GM23338 (cell line): Measurements from ENCODE around the gene SCAPER. TPM values are rescaled to one million over a fixed set of nuclear protein-coding genes. Genes with fewer than 3 reads are reported as not detected.

ENCODE experiments used
- ATAC-seq: fragments of 200-7000 bp; cut with Tn5 transposase; 3 replicates; pipeline ENCODE4 v1.9.1; 2020
- DNase-seq: peaks from one replicate; pipeline ENCODE4 v3.0.0-alpha.2; 2015; ENCODE audit warnings: low spot score
- H2AFZ ChIP-seq: fragments of 200-600 bp; sonication (generic); 2 replicates; pipeline ENCODE4 v1.8.0; 2016; ENCODE audit warnings: antibody characterized with exemption, mild to moderate bottlenecking, moderate library complexity
- H3F3A ChIP-seq: fragments of 200-600 bp; sonication (generic); replicated peaks from 2 replicates; pipeline ENCODE4 v1.8.0; 2017; ENCODE audit warnings: antibody characterized with exemption, mixed run types, low read depth
- H3K27ac ChIP-seq: fragments of 200-600 bp; sonication (generic); 2 replicates; pipeline ENCODE4 v1.6.1; 2016; ENCODE audit warnings: low read depth
- H3K27me3 ChIP-seq: fragments of 200-600 bp; sonication (generic); 2 replicates; pipeline ENCODE4 v1.8.0; 2016; ENCODE audit warnings: mild to moderate bottlenecking, mixed run types, moderate library complexity; ENCODE audit not compliant: insufficient read depth
- H3K36me3 ChIP-seq: fragments of 200-600 bp; sonication (generic); 2 replicates; pipeline ENCODE4 v1.8.0; 2016; ENCODE audit warnings: mild to moderate bottlenecking; ENCODE audit not compliant: insufficient read depth
- H3K4me1 ChIP-seq: fragments of 200-600 bp; sonication (generic); 2 replicates; pipeline ENCODE4 v1.8.0; 2016; ENCODE audit warnings: mild to moderate bottlenecking, moderate library complexity; ENCODE audit not compliant: insufficient read depth
- H3K4me2 ChIP-seq: fragments of 200-600 bp; sonication (generic); 2 replicates; pipeline ENCODE4 v1.7.1; 2017; ENCODE audit warnings: mixed run types
- H3K4me3 ChIP-seq: fragments of 200-600 bp; sonication (generic); 2 replicates; pipeline ENCODE4 v1.6.1; 2016; ENCODE audit warnings: mixed run types
- H3K79me2 ChIP-seq: fragments of 200-600 bp; sonication (generic); replicated peaks from 2 replicates; pipeline ENCODE4 v1.8.0; 2017; ENCODE audit warnings: mild to moderate bottlenecking; ENCODE audit not compliant: insufficient read depth
- H3K9me2 ChIP-seq: fragments of 200-600 bp; sonication (generic); 2 replicates; pipeline ENCODE4 v1.8.0; 2017; ENCODE audit not compliant: insufficient read depth
- H4K20me1 ChIP-seq: fragments of 200-600 bp; sonication (generic); replicated peaks from 2 replicates; pipeline ENCODE4 v1.8.0; 2017; ENCODE audit warnings: mild to moderate bottlenecking; ENCODE audit not compliant: insufficient read depth
- H3K27ac Mint-ChIP-seq: 2 replicates; pipeline ENCODE4 v1.8.0; 2020; ENCODE audit warnings: inconsistent platforms, mild to moderate bottlenecking, moderate library complexity, mixed read lengths
- H3K27me3 Mint-ChIP-seq: 3 replicates; pipeline ENCODE4 v1.8.0; 2022; ENCODE audit warnings: low read depth, mild to moderate bottlenecking, moderate library complexity, mixed read lengths, inconsistent platforms; ENCODE audit not compliant: insufficient read depth, poor library complexity
- H3K36me3 Mint-ChIP-seq: 3 replicates; pipeline ENCODE4 v1.8.0; 2021; ENCODE audit warnings: low read depth, mild to moderate bottlenecking, inconsistent platforms, moderate library complexity, mixed read lengths
- H3K4me1 Mint-ChIP-seq: 3 replicates; pipeline ENCODE4 v1.8.0; 2020; ENCODE audit warnings: mild to moderate bottlenecking, inconsistent platforms, mixed read lengths
- H3K4me3 Mint-ChIP-seq: 3 replicates; pipeline ENCODE4 v1.8.0; 2021; ENCODE audit warnings: moderate library complexity, mild to moderate bottlenecking, inconsistent platforms, mixed read lengths
- H3K9me3 Mint-ChIP-seq: 3 replicates; pipeline ENCODE4 v1.8.0; 2020; ENCODE audit warnings: moderate library complexity, mild to moderate bottlenecking, inconsistent platforms, mixed read lengths
- CREB1 ChIP-seq: fragments of 250-450 bp; sonication (Bioruptor Pico); IDR thresholded peaks from 2 replicates; pipeline ENCODE4 v1.5.0; 2020; ENCODE audit warnings: low read depth, mild to moderate bottlenecking, moderate library complexity
- EZH2 ChIP-seq: fragments of 200-600 bp; sonication (generic); IDR thresholded peaks from one replicate; pipeline ENCODE4 v1.8.0; 2017; ENCODE audit warnings: antibody characterized with exemption, mild to moderate bottlenecking, low read depth; ENCODE audit not compliant: unreplicated experiment
- EZH2phosphoT487 ChIP-seq: fragments of 200-600 bp; sonication (generic); IDR thresholded peaks from one replicate; pipeline ENCODE4 v1.8.1; 2018; ENCODE audit warnings: antibody characterized with exemption; ENCODE audit not compliant: unreplicated experiment
- JUNB ChIP-seq: IDR thresholded peaks from one replicate; pipeline ENCODE4 v1.6.1; 2016; ENCODE audit warnings: antibody characterized with exemption; ENCODE audit not compliant: unreplicated experiment
- NANOG ChIP-seq: IDR thresholded peaks from 2 replicates; pipeline ENCODE4 v1.6.1; 2016; ENCODE audit warnings: antibody characterized with exemption, borderline replicate concordance
- POLR2AphosphoS5 ChIP-seq: IDR thresholded peaks from 2 replicates; pipeline ENCODE4 v1.6.1; 2016; ENCODE audit warnings: antibody characterized with exemption, low read depth
- REST ChIP-seq: IDR thresholded peaks from one replicate; pipeline ENCODE4 v1.6.1; 2018; ENCODE audit warnings: antibody characterized with exemption; ENCODE audit not compliant: unreplicated experiment
- STAT1 ChIP-seq: IDR thresholded peaks from one replicate; pipeline ENCODE4 v1.6.1; 2016; ENCODE audit warnings: antibody characterized with exemption; ENCODE audit not compliant: unreplicated experiment
- ZNF331 ChIP-seq: fragments of 250-450 bp; sonication (Bioruptor Pico); IDR thresholded peaks from 2 replicates; pipeline ENCODE4 v1.5.0; 2020; ENCODE audit warnings: low read depth, mild to moderate bottlenecking, moderate library complexity
- polyA plus RNA-seq: library from polyadenylated mRNA; unstranded; fragments of >200 nt; fragmentation: Nextera tagmentation; extraction: Ambion mirVana; gene quantifications from 2 replicates; pipeline ENCODE4 v1.2.1, GENCODE V29; 2016
- total RNA-seq: library from RNA; depleted of rRNA; stranded (reverse); fragments of >200 nt; shearing (Covaris generic); gene quantifications from 2 replicates; pipeline ENCODE4 v1.2.3, GENCODE V29; 2014
- TF ChIP-seq, protein P1 (sequence below): fragments of 250-450 bp; sonication (Bioruptor Pico); IDR thresholded peaks from 2 replicates; pipeline ENCODE4 v1.5.0; 2020; ENCODE audit warnings: mild to moderate bottlenecking, moderate library complexity

SCAPER gene
- total and polyA plus RNA-seq, 2 experiments from 2014 or later = 9.1 to 17.6 TPM

DNA sequence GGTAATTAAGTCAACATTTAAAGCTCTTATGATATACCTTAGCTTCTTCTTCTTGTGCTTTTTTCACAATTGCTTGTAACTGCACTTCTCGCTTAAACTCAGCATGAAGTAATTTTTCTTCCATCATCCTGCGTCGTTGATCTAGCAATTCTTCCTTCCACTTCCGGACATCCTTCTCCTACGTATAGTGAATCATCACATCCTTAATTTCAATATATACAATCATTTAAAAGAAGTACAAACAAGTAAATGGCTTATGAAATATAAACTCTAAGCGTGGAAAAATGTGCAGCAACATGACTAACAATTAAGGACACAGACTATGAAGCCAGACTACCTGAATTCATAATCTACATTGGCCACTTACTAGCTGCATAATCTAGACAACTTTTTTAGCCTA is 151.4 kb downstream of the SCAPER start:
- Histone ChIP-seq H3K79me2 (no peaks in the 10 kb centered on the region), H3K36me3 (no peaks in the 10 kb centered on the region), H3F3A (no peaks in the 10 kb centered on the region), H3K9me2 (no peaks in the 10 kb centered on the region), H3K4me2 (no peak overlapping the region), H2AFZ (no peak overlapping the region), H4K20me1 (no peaks in the 10 kb centered on the region), H3K4me1 (no peaks in the 10 kb centered on the region), H3K27me3 (no peaks in the 10 kb centered on the region), H3K27ac (no peak overlapping the region), H3K4me3 (no peak overlapping the region)
- no peaks in the 10 kb centered on the region for H3K9me3 Mint-ChIP-seq
- DNase-seq (no peak), ATAC-seq (no peak)
- no peak overlapping the region for H3K4me3 Mint-ChIP-seq
- H3K36me3 Mint-ChIP-seq = no peaks in the 10 kb centered on the region
- TF ChIP-seq ZNF331 (CRISPR knock-in tag) = no peak
- no peak for TF ChIP-seq NANOG
- TF ChIP-seq POLR2AphosphoS5 = no peak
- no peak for TF ChIP-seq EZH2phosphoT487
- TF ChIP-seq EZH2 = no peak
- H3K27ac Mint-ChIP-seq = no peak overlapping the region
- no peaks in the 10 kb centered on the region for H3K4me1 Mint-ChIP-seq
- H3K27me3 Mint-ChIP-seq = no peaks in the 10 kb centered on the region

DNA sequence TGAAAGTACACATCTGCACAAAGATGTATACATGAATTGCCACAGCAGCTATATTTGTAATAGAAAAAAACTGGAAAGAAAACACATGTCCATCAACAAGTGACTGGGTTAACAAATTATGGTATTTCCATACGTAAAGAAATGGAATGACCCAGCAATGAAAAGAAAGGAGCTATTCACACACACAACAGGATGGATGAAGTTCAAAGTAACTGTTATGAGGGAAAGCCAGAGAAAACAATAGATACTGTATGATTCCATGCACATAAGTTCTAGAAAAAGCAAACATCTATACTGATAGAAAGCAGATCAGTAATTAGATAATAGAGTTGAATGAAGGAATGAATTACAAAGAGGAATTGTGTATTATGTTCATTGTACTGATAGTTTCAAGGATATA is 152.0 kb downstream of the SCAPER start:
- Histone ChIP-seq H3K4me3 (no peak overlapping the region), H3K36me3 (no peaks in the 10 kb centered on the region), H3K79me2 (no peaks in the 10 kb centered on the region), H3K27me3 (no peaks in the 10 kb centered on the region), H3K4me1 (no peaks in the 10 kb centered on the region), H3K9me2 (no peaks in the 10 kb centered on the region), H3F3A (no peaks in the 10 kb centered on the region), H4K20me1 (no peaks in the 10 kb centered on the region), H3K4me2 (no peak overlapping the region), H3K27ac (no peak overlapping the region), H2AFZ (no peak overlapping the region)
- no peak for ATAC-seq
- H3K27ac Mint-ChIP-seq = no peak overlapping the region; the same call in 1 of the 2 replicates
- TF ChIP-seq EZH2phosphoT487 (no peak), STAT1 (no peak), EZH2 (no peak), CREB1 (no peak), NANOG (no peak), REST (no peak), JUNB (no peak)
- TF ChIP-seq, protein P1, sequence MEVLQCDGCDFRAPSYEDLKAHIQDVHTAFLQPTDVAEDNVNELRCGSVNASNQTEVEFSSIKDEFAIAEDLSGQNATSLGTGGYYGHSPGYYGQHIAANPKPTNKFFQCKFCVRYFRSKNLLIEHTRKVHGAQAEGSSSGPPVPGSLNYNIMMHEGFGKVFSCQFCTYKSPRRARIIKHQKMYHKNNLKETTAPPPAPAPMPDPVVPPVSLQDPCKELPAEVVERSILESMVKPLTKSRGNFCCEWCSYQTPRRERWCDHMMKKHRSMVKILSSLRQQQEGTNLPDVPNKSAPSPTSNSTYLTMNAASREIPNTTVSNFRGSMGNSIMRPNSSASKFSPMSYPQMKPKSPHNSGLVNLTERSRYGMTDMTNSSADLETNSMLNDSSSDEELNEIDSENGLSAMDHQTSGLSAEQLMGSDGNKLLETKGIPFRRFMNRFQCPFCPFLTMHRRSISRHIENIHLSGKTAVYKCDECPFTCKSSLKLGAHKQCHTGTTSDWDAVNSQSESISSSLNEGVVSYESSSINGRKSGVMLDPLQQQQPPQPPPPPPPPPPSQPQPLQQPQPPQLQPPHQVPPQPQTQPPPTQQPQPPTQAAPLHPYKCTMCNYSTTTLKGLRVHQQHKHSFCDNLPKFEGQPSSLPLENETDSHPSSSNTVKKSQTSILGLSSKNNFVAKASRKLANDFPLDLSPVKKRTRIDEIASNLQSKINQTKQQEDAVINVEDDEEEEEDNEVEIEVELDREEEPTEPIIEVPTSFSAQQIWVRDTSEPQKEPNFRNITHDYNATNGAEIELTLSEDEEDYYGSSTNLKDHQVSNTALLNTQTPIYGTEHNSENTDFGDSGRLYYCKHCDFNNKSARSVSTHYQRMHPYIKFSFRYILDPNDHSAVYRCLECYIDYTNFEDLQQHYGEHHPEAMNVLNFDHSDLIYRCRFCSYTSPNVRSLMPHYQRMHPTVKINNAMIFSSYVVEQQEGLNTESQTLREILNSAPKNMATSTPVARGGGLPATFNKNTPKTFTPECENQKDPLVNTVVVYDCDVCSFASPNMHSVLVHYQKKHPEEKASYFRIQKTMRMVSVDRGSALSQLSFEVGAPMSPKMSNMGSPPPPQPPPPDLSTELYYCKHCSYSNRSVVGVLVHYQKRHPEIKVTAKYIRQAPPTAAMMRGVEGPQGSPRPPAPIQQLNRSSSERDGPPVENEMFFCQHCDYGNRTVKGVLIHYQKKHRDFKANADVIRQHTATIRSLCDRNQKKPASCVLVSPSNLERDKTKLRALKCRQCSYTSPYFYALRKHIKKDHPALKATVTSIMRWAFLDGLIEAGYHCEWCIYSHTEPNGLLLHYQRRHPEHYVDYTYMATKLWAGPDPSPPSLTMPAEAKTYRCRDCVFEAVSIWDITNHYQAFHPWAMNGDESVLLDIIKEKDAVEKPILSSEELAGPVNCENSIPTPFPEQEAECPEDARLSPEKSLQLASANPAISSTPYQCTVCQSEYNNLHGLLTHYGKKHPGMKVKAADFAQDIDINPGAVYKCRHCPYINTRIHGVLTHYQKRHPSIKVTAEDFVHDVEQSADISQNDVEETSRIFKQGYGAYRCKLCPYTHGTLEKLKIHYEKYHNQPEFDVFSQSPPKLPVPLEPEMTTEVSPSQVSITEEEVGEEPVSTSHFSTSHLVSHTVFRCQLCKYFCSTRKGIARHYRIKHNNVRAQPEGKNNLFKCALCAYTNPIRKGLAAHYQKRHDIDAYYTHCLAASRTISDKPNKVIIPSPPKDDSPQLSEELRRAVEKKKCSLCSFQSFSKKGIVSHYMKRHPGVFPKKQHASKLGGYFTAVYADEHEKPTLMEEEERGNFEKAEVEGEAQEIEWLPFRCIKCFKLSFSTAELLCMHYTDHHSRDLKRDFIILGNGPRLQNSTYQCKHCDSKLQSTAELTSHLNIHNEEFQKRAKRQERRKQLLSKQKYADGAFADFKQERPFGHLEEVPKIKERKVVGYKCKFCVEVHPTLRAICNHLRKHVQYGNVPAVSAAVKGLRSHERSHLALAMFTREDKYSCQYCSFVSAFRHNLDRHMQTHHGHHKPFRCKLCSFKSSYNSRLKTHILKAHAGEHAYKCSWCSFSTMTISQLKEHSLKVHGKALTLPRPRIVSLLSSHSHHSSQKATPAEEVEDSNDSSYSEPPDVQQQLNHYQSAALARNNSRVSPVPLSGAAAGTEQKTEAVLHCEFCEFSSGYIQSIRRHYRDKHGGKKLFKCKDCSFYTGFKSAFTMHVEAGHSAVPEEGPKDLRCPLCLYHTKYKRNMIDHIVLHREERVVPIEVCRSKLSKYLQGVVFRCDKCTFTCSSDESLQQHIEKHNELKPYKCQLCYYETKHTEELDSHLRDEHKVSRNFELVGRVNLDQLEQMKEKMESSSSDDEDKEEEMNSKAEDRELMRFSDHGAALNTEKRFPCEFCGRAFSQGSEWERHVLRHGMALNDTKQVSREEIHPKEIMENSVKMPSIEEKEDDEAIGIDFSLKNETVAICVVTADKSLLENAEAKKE = no peak
- no peaks in the 10 kb centered on the region for H3K4me1 Mint-ChIP-seq
- H3K9me3 Mint-ChIP-seq = no peaks in the 10 kb centered on the region
- no peaks in the 10 kb centered on the region for H3K36me3 Mint-ChIP-seq
- no peak overlapping the region for H3K4me3 Mint-ChIP-seq
- DNase-seq = no peak
- no peaks in the 10 kb centered on the region for H3K27me3 Mint-ChIP-seq
